ENCODE results near the gene SAP30BP.

The SAP30BP gene

GRCh38 chr17:75691801-75692626 lies 24.9 kb downstream of the SAP30BP start:
- no peak for DNase-seq

GRCh38 chr17:75692976-75693375 lies 25.8 kb downstream of the SAP30BP start:
- DNase-seq, result no peak

- DNase-seq, result no peak
Observed at GRCh38 chr17:75693500-75694481, 26.7 kb downstream of the SAP30BP start.

GRCh38 chr17:75694536-75694935 lies 27.4 kb downstream of the SAP30BP start:
- DNase-seq, result no peak

GRCh38 chr17:75695141-75695829 lies 28.1 kb downstream of the SAP30BP start:
- no peak for DNase-seq

- no peak for DNase-seq
Observed at GRCh38 chr17:75695830-75696271, 28.7 kb downstream of the SAP30BP start.

- no peak for DNase-seq
Observed at GRCh38 chr17:75697651-75698291, 30.6 kb downstream of the SAP30BP start.

DNA sequence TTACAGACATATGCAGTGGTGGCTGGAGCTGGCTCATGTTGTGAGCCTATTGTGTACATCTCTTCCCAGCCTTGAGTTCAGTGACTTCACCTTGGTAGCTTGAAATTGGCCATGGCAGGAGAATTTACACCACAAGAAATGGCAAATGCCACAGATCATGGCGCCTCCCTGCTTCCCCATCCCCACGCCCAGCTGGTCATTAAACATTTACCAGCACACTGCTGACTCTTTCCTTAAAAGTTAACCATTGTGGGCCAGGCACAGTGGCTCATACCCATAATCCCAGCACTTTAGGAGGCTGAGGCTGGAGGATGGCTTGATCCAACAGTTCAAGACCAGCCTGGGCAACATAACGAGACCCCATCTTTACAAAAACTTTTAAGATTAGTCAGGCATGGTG lies 31.5 kb downstream of the SAP30BP start:
- no peak for DNase-seq

DNA sequence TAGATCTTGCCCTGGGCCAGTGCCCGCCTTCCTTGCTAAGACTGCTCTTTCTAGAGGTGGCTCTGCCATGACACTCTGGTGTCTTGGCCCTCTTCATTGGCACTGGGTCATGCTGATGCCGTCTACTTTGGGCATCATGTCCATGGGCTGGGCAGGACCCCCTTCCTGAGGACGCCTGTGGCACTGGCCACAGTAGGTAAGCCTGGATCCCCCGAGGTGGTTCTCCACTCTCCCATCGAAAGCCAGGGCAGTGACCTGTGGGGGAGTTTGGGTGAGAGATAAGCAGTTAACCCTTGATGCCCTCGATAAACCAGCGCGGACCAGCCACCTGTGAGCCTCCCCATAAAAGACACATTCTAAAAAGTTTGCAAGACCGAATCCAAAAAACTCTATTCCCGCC lies 34.1 kb downstream of the SAP30BP start:
- no peak for DNase-seq

GRCh38 chr17:75703191-75703590 lies 36.1 kb downstream of the SAP30BP start:
- no peak for DNase-seq

- DNase-seq, result no peak
Observed at GRCh38 chr17:75703591-75703990, 36.5 kb downstream of the SAP30BP start.

DNA sequence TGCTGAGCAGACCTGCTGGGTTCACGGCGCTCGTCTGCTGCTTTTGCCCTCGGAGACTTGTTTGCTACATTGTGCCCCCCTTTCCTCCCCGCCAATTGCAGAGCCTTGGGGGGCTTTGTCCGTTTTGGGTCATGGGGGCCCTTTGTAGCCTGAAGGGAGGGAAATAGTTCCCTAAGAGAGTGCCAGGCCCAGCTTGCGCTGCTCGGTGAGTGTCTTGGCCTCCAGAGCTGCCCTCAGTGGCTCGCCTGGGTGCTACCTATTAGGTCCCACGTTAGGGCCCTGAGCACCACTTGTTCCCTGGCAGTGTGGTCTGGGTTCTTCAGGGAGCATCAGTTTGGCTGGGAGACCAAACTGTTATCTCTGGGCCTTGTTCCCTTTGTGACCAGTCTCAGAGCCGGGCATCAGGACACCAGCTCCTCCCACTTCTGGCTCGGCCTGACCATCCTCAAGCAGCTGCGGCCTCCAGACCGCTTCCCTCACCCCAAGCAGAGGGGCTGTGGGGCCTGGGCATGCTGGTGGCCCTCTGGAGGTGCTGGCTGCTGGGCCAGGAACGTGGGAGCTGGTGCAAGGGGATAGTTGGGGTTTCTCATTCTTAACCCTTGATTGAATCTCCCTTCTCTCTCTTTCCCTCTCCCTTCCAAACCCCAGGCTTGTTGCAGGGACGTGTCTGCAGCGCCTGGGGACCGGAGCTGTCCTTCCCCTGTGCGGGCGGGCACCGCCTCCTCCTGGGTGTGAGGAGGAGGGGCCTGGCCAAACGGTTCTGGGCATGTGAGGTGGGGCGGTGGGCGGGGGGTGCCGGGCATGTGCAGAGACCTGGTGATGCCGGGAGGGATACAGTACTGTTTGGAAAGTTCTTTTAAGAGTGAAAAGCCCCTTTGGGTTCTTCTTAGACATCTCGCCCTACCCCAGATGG lies 38.1 kb downstream of the SAP30BP start:
- DNase-seq, result no peak

- DNase-seq, result no peak
Observed at GRCh38 chr17:75706042-75706728, 39.0 kb downstream of the SAP30BP start.

DNA sequence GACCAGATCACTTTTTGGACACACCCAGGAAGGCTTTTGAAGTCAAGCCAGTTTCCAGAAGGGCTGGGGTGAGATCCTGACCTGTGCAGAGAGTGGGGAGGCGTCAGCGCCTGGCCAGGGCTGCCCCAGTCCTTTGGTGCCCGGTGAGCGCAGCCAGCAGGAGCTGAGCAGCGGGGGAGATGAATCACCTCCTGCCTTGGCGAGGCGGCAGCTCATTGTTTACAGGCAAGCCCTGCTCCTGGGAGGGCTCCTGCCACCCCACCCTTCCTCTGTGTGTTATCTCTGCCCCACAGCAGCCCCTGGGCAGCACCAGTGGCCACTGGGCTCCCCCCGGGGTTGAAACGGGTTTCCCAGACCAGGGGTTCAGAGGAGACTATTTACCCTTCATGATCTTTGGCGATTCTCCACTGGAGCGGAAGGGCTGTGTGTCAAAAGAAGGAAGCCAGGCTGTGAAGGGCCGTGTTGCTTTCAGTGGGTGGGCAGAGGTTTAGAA lies 40.0 kb downstream of the SAP30BP start:
- no peak for DNase-seq

- no peak for DNase-seq
Observed at GRCh38 chr17:75712446-75712845, 45.3 kb downstream of the SAP30BP start.

- DNase-seq, result no peak
Observed at GRCh38 chr17:75719732-75720131, 52.6 kb downstream of the SAP30BP start.

DNA sequence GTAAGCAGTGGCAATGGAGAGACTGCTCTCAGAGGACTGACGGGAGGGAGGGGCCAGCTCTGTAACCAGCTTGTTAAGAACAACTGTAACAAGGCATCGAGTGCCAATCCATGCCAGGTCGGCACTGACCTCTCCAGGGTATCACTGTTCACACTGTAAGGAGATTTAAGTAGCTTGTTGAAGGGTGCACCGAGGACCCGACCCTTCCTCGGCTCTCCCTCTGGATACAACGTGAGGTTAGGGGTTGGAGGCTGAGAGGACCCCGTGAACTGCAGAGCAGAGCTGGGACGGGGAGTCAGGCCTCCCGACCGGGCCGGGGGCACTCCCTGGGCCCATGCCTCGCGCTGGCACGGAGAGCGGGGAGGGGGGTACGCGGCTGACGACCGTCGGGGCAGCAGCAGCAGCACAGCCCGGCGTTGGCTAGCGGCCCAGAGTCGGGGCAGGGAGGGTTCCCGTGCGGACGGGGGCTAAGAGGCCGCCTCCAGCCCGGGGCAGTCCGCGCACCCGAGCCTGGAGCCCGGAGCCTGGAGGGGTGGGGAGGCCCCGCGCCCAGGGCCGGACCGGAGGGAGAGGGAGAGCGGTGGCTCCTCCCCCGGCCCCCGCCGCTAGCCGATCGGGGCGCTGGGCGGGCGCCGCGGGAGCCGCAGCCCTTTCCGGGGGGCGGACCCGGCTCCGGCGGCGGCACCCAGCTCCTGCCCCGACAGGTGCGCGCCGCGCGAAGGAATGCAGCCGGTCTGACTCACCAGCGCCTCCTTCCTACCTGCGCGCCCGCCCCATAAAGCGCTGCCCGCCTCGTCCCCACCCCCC lies 53.7 kb downstream of the SAP30BP start, which contains the start of gene ITGB4:
Gene ITGB4, plus strand, starts transcription at position 804 of the 807 bp plus-strand sequence. CDS start 3,245 bp downstream, outside the sequence.
- DNase-seq, result peak; percentile 70

- no peak for DNase-seq
Observed at GRCh38 chr17:75721463-75722011, 54.4 kb downstream of the SAP30BP start.

DNA sequence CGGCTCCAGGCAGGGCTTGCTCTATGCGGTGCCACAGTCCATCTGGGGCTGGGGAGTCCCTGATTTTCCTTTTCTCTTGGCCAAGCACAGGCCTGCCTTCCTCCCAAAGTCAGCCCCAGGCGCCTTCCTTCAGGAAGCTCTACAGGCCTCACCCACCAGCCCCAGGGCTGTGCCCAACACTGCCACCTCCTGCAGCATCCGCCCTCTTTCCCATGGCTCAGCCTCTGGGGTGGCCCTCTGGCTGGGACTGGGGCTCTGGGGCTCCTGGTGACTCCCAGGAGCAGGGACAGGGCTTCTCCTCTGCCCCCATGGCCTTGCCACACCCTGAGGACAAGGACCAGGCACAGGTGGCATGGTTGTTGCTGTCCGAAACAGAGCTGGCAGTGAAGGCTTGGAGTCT lies 54.9 kb downstream of the SAP30BP start:
- no peak for DNase-seq
